Mesendoderm (in vitro differentiated cells): ENCODE results near the gene UFSP1.

Source experiments
- DNase-seq: peaks from one replicate; pipeline ENCODE4 v3.0.0; 2013
- H2AK5ac ChIP-seq: 2 replicates; pipeline ENCODE4 v1.6.1; 2013; ENCODE audit warnings: low read length, inconsistent platforms
- H2BK120ac ChIP-seq: 2 replicates; pipeline ENCODE4 v1.6.1; 2013; ENCODE audit warnings: low read depth, mild to moderate bottlenecking, low read length, moderate library complexity, mixed read lengths
- H2BK15ac ChIP-seq: replicated peaks from 2 replicates; pipeline ENCODE4 v1.6.1; 2013; ENCODE audit warnings: low read depth, mild to moderate bottlenecking, moderate library complexity
- H2BK5ac ChIP-seq: 2 replicates; pipeline ENCODE4 v1.6.1; 2013; ENCODE audit warnings: low read length, inconsistent platforms
- H3K18ac ChIP-seq: 2 replicates; pipeline ENCODE4 v1.6.1; 2013; ENCODE audit warnings: mild to moderate bottlenecking, low read length, mixed read lengths
- H3K23ac ChIP-seq: one replicate; pipeline ENCODE4 v1.6.1; 2013; ENCODE audit warnings: low read length
- H3K27ac ChIP-seq: 2 replicates; pipeline ENCODE4 v1.5.1; 2013; ENCODE audit warnings: low read depth, mild to moderate bottlenecking, inconsistent platforms, low read length, moderate library complexity
- H3K27me3 ChIP-seq: 2 replicates; pipeline ENCODE4 v1.6.1; 2013; ENCODE audit warnings: low read length, control low read depth, mild to moderate bottlenecking, inconsistent platforms; ENCODE audit not compliant: insufficient read depth, poor library complexity
- H3K36me3 ChIP-seq: 2 replicates; pipeline ENCODE4 v1.6.1; 2013; ENCODE audit warnings: low read length, inconsistent platforms; ENCODE audit not compliant: control insufficient read depth, insufficient read depth
- H3K4ac ChIP-seq: one replicate; pipeline ENCODE4 v1.6.1; 2013; ENCODE audit warnings: low read depth, mild to moderate bottlenecking, low read length, moderate library complexity
- H3K4me1 ChIP-seq: 2 replicates; pipeline ENCODE4 v1.6.1; 2013; ENCODE audit warnings: low read depth, low read length, inconsistent platforms; ENCODE audit not compliant: control insufficient read depth
- H3K4me2 ChIP-seq: 2 replicates; pipeline ENCODE4 v1.6.1; 2013; ENCODE audit warnings: low read length
- H3K4me3 ChIP-seq: 2 replicates; pipeline ENCODE4 v1.5.1; 2013; ENCODE audit warnings: mild to moderate bottlenecking, low read length
- H3K56ac ChIP-seq: one replicate; pipeline ENCODE4 v1.6.1; 2013; ENCODE audit warnings: low read length
- H3K79me1 ChIP-seq: 2 replicates; pipeline ENCODE4 v1.6.1; 2013; ENCODE audit warnings: low read length, inconsistent platforms
- H3K79me2 ChIP-seq: 2 replicates; pipeline ENCODE4 v1.6.1; 2013; ENCODE audit warnings: mild to moderate bottlenecking, low read length; ENCODE audit not compliant: control insufficient read depth, insufficient read depth
- H3K9ac ChIP-seq: 2 replicates; pipeline ENCODE4 v1.6.1; 2013; ENCODE audit warnings: low read length, inconsistent platforms
- H4K5ac ChIP-seq: one replicate; pipeline ENCODE4 v1.6.1; 2013; ENCODE audit warnings: low read length
- H4K8ac ChIP-seq: one replicate; pipeline ENCODE4 v1.6.1; 2013; ENCODE audit warnings: low read depth, mild to moderate bottlenecking, control low read depth, low read length, moderate library complexity
- WGBS: extraction: QIAGEN DNeasy Blood & Tissue Kit; methylation state at CpG from one replicate; pipeline ENCODE4 v1.1.7; 2013; ENCODE audit warnings: low lambda C conversion rate, missing lambda C conversion rate; ENCODE audit not compliant: insufficient coverage; ENCODE audit errors: extremely low coverage; 5-methylcytosine and 5-hydroxymethylcytosine counted together

The UFSP1 gene

DNA sequence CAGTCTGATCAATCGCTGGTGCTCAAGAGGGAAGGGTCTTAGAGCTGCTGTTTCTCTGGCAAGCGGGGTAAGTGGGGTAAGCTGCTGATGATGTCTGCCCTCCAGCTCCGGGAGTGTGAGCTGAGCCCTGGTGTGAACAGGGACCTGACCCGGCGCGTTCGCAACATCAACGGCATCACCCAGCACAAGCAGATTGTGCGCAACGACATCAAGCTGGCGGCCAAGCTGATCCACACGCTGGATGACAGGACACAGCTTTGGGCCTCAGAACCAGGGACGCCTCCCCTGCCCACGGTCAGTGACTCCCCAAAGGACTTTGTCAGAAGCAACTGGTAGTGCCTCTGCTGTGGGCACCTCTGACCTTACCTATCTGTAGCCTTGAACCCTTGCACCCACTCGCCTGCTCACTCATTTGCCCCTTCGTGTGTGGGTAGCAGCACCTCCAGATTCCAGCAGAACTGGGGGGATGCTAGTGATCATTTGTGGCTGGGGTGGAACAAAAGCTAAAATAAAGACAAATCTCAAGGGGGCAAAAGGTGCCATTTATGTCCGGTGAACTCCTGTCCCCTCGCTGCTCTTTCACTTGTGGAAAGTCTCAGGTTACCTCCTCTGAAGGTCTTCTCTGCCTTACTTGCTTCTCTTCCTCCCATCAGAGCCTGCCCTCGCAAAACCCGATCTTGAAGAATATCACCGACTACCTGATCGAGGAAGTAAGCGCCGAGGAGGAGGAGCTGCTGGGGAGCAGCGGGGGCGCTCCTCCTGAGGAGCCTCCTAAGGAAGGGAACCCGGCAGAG is 3.2 kb downstream of the UFSP1 start:
- no peak overlapping the region for H2BK5ac ChIP-seq
- H3K27me3 ChIP-seq, result no peaks in the 10 kb centered on the region
- no peak overlapping the region for H4K8ac ChIP-seq
- H3K27ac ChIP-seq, result no peak overlapping the region
- no peak overlapping the region for H3K4me3 ChIP-seq
- WGBS, result no CpG with 5 or more reads among the region's 27 CpGs
- no peak overlapping the region for H2BK120ac ChIP-seq
- no peak overlapping the region for H2AK5ac ChIP-seq
- H3K79me1 ChIP-seq, result peaks cover 10% of the 10 kb centered on the region
- H3K4me1 ChIP-seq, result peaks cover 2% of the 10 kb centered on the region
- no peak overlapping the region for H3K9ac ChIP-seq
- H3K36me3 ChIP-seq, result peaks cover 34% of the 10 kb centered on the region
- no peak overlapping the region for H2BK15ac ChIP-seq
- H3K23ac ChIP-seq, result no peak overlapping the region
- H3K4me2 ChIP-seq, result no peak overlapping the region
- H3K18ac ChIP-seq, result no peak overlapping the region
- no peak overlapping the region for H3K4ac ChIP-seq
- H3K79me2 ChIP-seq, result peaks cover 21% of the 10 kb centered on the region
- no peak for DNase-seq
- no peak overlapping the region for H4K5ac ChIP-seq
- H3K56ac ChIP-seq, result no peak overlapping the region

- no peak overlapping the region for H3K23ac ChIP-seq
- no peak overlapping the region for H4K5ac ChIP-seq
- peaks cover 2% of the 10 kb centered on the region for H3K4me1 ChIP-seq
- no peak overlapping the region for H2BK15ac ChIP-seq
- no peak overlapping the region for H4K8ac ChIP-seq
- H3K27me3 ChIP-seq, result no peaks in the 10 kb centered on the region
- DNase-seq, result no peak
- no peak overlapping the region for H2BK120ac ChIP-seq
- no peak overlapping the region for H3K56ac ChIP-seq
- H3K79me2 ChIP-seq, result peaks cover 26% of the 10 kb centered on the region
- no peak overlapping the region for H3K4me3 ChIP-seq
- no peak overlapping the region for H3K4me2 ChIP-seq
- H2AK5ac ChIP-seq, result no peak overlapping the region
- H3K79me1 ChIP-seq, result peaks cover 14% of the 10 kb centered on the region
- H3K9ac ChIP-seq, result no peak overlapping the region
- peaks cover 38% of the 10 kb centered on the region for H3K36me3 ChIP-seq
- no CpG with 5 or more reads among the region's 22 CpGs for WGBS
- H3K18ac ChIP-seq, result no peak overlapping the region
- no peak overlapping the region for H3K4ac ChIP-seq
- no peak overlapping the region for H3K27ac ChIP-seq
- no peak overlapping the region for H2BK5ac ChIP-seq
These were observed 3.9 kb downstream of the UFSP1 start for GRCh38 chr7:100885440-100886141.

DNA sequence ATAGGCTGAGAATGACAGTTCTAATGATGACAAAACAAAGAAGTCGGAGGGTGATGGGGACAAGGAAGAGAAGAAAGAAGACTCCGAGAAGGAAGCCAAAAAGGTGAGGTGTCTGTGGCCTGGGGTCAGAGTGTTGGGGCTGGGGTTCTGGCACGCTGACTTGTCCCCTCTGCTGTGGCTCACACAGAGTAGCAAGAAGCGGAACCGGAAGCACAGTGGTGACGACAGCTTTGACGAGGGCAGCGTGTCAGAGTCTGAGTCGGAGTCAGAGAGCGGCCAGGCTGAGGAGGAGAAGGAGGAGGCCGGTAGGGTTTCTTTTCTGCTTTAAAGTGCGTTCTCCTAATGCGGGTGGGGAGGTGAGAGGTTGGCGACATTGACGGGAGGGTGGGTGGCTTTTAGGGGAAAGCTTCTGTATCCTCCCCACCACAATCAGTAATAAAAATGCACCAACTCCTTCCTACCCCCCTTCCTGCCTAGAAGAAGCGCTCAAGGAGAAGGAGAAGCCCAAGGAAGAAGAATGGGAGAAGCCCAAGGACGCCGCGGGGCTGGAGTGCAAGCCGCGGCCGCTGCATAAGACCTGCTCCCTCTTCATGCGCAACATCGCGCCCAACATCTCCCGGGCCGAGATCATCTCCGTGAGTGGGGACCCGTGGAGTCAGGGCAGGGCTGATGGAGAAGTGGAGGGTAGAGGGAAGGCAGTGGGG is 4.6 kb downstream of the UFSP1 start:
- H3K27ac ChIP-seq, result no peak overlapping the region
- no peak overlapping the region for H4K8ac ChIP-seq
- WGBS, result no CpG with 5 or more reads among the region's 29 CpGs
- no peak for DNase-seq
- peaks cover 17% of the 10 kb centered on the region for H3K79me1 ChIP-seq
- no peak overlapping the region for H3K4me3 ChIP-seq
- H2BK15ac ChIP-seq, result no peak overlapping the region
- H3K4me1 ChIP-seq, result peaks cover 2% of the 10 kb centered on the region
- H3K79me2 ChIP-seq, result peaks cover 31% of the 10 kb centered on the region
- H3K27me3 ChIP-seq, result no peaks in the 10 kb centered on the region
- H3K18ac ChIP-seq, result no peak overlapping the region
- no peak overlapping the region for H3K56ac ChIP-seq
- no peak overlapping the region for H2AK5ac ChIP-seq
- no peak overlapping the region for H3K23ac ChIP-seq
- no peak overlapping the region for H3K4ac ChIP-seq
- H4K5ac ChIP-seq, result no peak overlapping the region
- no peak overlapping the region for H2BK5ac ChIP-seq
- H3K4me2 ChIP-seq, result no peak overlapping the region
- H3K9ac ChIP-seq, result no peak overlapping the region
- H2BK120ac ChIP-seq, result no peak overlapping the region
- H3K36me3 ChIP-seq, result peaks cover 40% of the 10 kb centered on the region

- H2BK5ac ChIP-seq, result no peak overlapping the region
- H3K23ac ChIP-seq, result no peak overlapping the region
- no peaks in the 10 kb centered on the region for H3K27me3 ChIP-seq
- H3K18ac ChIP-seq, result no peak overlapping the region
- no peaks in the 10 kb centered on the region for H3K4me1 ChIP-seq
- no peak overlapping the region for H4K5ac ChIP-seq
- peaks cover 39% of the 10 kb centered on the region for H3K36me3 ChIP-seq
- H2BK120ac ChIP-seq, result no peak overlapping the region
- H2BK15ac ChIP-seq, result no peak overlapping the region
- H3K79me1 ChIP-seq, result peaks cover 18% of the 10 kb centered on the region
- no peak overlapping the region for H3K27ac ChIP-seq
- H3K56ac ChIP-seq, result peak overlapping the region; percentile 42
- no peak overlapping the region for H3K4me3 ChIP-seq
- no peak overlapping the region for H2AK5ac ChIP-seq
- WGBS, result no CpG with 5 or more reads among the region's 24 CpGs
- H3K79me2 ChIP-seq, result peaks cover 38% of the 10 kb centered on the region
- no peak for DNase-seq
- H3K4ac ChIP-seq, result no peak overlapping the region
- H3K4me2 ChIP-seq, result no peak overlapping the region
- no peak overlapping the region for H4K8ac ChIP-seq
- H3K9ac ChIP-seq, result no peak overlapping the region
These were observed 6.6 kb downstream of the UFSP1 start for GRCh38 chr7:100882785-100883526.

DNA sequence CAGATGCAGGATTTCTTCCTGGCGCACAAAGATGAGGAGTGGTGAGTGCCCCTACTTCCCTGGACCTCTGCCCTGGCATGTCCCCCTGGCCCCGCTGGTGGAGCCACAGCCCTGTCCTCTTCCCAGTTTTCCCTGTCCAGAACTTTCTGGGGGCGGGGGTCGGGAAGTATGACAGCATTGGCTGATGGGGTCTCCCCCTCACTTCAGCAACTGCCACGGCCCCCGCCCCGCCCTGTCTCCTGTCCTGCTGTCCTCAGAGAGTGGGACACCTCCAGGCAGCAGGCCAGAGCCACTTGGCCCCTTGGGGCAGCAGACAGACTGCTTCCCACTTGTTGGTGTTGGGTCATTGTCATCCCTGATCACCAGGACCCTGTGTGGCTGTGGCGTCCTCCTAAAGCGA is 7.3 kb downstream of the UFSP1 start:
- WGBS, result no CpG with 5 or more reads among the region's 9 CpGs
- H2BK5ac ChIP-seq, result no peak overlapping the region
- no peak overlapping the region for H3K4me3 ChIP-seq
- H3K4me1 ChIP-seq, result no peaks in the 10 kb centered on the region
- no peak overlapping the region for H3K9ac ChIP-seq
- H3K27me3 ChIP-seq, result no peaks in the 10 kb centered on the region
- H3K4ac ChIP-seq, result no peak overlapping the region
- H3K36me3 ChIP-seq, result peaks cover 39% of the 10 kb centered on the region
- peaks cover 41% of the 10 kb centered on the region for H3K79me2 ChIP-seq
- no peak overlapping the region for H2AK5ac ChIP-seq
- no peak overlapping the region for H3K18ac ChIP-seq
- H2BK15ac ChIP-seq, result no peak overlapping the region
- H3K56ac ChIP-seq, result no peak overlapping the region
- H3K4me2 ChIP-seq, result no peak overlapping the region
- H4K8ac ChIP-seq, result no peak overlapping the region
- no peak overlapping the region for H3K27ac ChIP-seq
- no peak for DNase-seq
- H3K79me1 ChIP-seq, result peaks cover 18% of the 10 kb centered on the region
- H2BK120ac ChIP-seq, result no peak overlapping the region
- no peak overlapping the region for H3K23ac ChIP-seq
- no peak overlapping the region for H4K5ac ChIP-seq
